ENCODE measurements around the gene TEX44.
A peak's percentile ranks its signal among the peaks of the same experiment; 100 is the strongest.

TEX44 gene

GRCh38 chr2:231605607-231606091 lies 13.0 kb downstream of the TEX44 start:
- DNase-seq (ENCODE audit: low spot score): no peak

GRCh38 chr2:231606941-231607340 lies 14.3 kb downstream of the TEX44 start:
- DNase-seq (ENCODE audit: low spot score): no peak

GRCh38 chr2:231611273-231612108 lies 18.8 kb downstream of the TEX44 start:
- peak; percentile 87 for DNase-seq (ENCODE audit: low spot score)

- DNase-seq (ENCODE audit: low spot score): peak; percentile 94
Observed at GRCh38 chr2:231612109-231612455, 19.4 kb downstream of the TEX44 start.

GRCh38 chr2:231612456-231613330 lies 20.0 kb downstream of the TEX44 start:
- peak; percentile 97 for DNase-seq (ENCODE audit: low spot score)

GRCh38 chr2:231613331-231613662 lies 20.6 kb downstream of the TEX44 start:
- DNase-seq (ENCODE audit: low spot score): no peak

- DNase-seq (ENCODE audit: low spot score): peak; percentile 89
Observed at GRCh38 chr2:231613663-231614558, 21.2 kb downstream of the TEX44 start.

- DNase-seq (ENCODE audit: low spot score): no peak
Observed at GRCh38 chr2:231614559-231615057, 21.9 kb downstream of the TEX44 start.

GRCh38 chr2:231615058-231615671 lies 22.5 kb downstream of the TEX44 start:
- no peak for DNase-seq (ENCODE audit: low spot score)

- no peak for DNase-seq (ENCODE audit: low spot score)
Observed at GRCh38 chr2:231616296-231616695, 23.6 kb downstream of the TEX44 start.

GRCh38 chr2:231617059-231617926 lies 24.6 kb downstream of the TEX44 start:
- DNase-seq (ENCODE audit: low spot score): no peak

- no peak for DNase-seq (ENCODE audit: low spot score)
Observed at GRCh38 chr2:231621051-231621879, 28.6 kb downstream of the TEX44 start.

- DNase-seq (ENCODE audit: low spot score): no peak
Observed at GRCh38 chr2:231622963-231623362, 30.3 kb downstream of the TEX44 start.

- no peak for DNase-seq (ENCODE audit: low spot score)
Observed at GRCh38 chr2:231626449-231626848, 33.8 kb downstream of the TEX44 start.

- DNase-seq (ENCODE audit: low spot score): peak; percentile 10
Observed at GRCh38 chr2:231627384-231628120, 34.9 kb downstream of the TEX44 start.

- peak; percentile 79 for DNase-seq (ENCODE audit: low spot score)
Observed at GRCh38 chr2:231632559-231633142, 40.0 kb downstream of the TEX44 start.

GRCh38 chr2:231633241-231633976 lies 40.7 kb downstream of the TEX44 start:
- no peak for DNase-seq (ENCODE audit: low spot score)

- no peak for DNase-seq (ENCODE audit: low spot score)
Observed at GRCh38 chr2:231634412-231634811, 41.7 kb downstream of the TEX44 start.
